Inferior parietal cortex (tissue), 1 donor: ENCODE measurements around the gene TIMM8B.
"Not testable (repeated sequence)": the region's sequence is repeated elsewhere in the genome, so short reads cannot be mapped to it uniquely, and the experiment has no call there.

ENCODE experiments used
- DNase-seq: peaks from one replicate; pipeline ENCODE4 v3.0.0-alpha.2; 2016; ENCODE audit errors: extremely low spot score

TIMM8B gene

DNA sequence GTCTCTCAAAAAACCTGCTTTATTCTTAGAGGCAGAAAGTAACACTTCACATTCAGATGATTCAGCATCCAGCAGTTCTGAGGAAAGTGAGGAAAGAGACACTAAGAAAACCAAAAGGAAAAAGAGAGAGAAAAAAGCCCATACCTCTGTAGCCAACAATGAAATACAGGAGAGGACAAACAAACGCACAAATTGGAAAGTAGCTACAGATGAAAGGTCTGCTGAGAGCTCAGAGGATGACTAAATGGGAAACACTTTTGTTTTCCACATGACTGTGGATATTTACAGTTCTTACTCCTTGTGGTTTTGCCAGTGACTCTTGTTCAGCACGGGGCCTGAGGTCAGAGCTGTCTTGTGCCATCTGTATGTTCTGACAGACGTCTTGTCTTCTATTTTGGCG lies 3.8 kb downstream of the TIMM8B start:
- DNase-seq, result no peak

DNA sequence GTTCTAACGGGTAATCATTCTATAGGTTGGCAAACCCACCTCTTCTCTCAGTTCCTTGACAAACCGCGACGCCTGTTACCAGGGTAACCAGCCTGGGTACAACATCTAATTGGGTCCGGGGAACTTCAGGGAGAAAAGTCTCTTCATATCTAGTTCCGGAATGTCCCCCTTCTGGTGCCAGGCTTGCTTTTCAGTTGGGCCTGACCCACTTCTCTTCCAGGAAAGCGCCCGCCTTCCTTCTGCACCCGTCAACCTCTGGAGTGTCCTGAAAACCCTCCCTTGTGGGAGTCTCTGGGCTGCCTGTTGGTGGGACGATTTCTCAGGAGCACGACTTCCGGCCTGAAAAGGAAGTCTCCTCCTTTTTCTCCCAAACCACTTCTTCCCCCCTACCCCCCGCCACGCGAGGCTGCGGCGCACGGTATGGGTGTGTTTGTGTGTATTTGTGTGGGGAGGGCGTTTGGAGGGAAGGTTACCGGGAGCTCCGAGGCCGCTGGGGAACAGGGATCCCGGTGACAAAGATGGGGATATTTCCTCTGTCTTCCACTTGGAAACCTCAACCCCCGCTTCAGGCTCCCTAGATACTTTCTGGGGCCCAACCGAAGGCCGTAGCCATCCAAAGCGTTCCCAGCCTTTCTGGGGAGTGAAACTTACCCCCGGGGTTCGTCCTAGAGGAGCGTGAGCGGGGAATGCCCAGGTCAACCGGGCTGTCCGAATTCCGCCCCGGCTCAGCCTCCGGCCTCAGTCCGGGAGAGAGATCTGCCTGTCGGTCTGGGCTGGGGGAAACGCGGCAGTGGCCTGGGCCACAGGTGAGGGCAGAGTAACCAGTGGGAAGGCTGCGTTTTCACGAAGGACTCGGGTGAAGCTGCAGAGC lies 12.4 kb downstream of the TIMM8B start, which contains the start of the genes NKAPD1 and PIH1D2:
NKAPD1 (plus strand) TSS at position 359 of the 871 bp plus-strand sequence. CDS start 1,276 bp downstream, outside the sequence.
PIH1D2 (minus strand) TSS at position 77 of the 871 bp plus-strand sequence. CDS start 843 bp downstream, outside the sequence.
- DNase-seq, result peak; percentile 95

DNA sequence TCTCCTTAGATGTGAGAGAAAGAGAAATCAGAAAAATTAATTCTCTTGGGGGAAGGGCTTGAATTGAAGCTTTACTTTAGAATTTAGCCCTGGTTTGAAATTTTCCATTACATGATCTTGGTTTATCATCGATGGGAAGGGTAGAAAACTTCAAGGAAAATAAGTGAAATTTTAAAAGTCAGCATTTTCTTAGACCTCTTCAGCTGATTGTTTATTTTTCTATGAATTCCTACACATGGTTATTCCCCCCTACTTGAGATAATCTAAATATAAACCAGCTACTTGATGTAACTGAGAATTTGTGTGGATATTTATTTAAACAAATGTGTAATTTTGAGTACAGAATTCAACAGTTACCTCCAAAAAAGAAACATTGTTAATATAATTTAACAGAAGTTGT lies 23.6 kb downstream of the TIMM8B start:
- no peak for DNase-seq

DNA sequence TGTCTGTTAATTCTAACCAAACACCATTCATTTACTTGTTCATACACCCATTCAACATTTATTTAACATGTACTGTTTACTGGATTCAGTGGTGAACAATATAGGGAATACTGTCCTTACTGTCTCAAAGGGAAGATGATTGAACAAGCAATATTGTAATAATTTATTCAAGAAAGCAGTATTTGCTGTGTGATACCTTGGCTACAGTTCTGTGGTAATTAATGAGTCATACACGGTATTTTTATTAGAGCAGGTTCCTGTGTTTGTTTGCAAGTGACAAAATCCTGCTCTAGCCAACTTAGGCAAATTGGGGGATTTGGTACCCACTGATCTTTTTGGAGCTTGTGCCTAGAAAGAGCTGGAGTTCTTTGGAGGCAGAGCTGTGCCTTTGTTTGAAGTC lies 28.5 kb downstream of the TIMM8B start:
- no peak for DNase-seq

DNA sequence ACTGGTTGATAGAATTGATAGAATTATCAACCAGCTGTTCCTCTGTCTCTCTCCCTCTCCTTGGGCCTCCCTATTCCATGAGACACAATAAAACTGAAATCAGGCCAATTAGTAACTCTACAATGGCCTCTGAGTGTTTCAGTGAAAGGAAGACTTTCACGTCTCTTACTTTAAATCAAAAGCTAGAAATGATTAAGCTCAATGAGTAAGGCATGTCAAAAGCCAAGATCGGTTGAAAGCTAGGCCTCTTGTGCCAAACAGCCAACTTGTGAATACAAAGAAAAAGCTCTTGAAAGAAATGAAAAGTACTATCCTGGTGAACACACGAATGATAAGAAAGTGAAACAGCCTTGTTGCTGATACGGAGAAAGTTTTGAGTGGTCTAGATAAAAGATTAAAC lies 29.4 kb downstream of the TIMM8B start:
- DNase-seq, result no peak

DNA sequence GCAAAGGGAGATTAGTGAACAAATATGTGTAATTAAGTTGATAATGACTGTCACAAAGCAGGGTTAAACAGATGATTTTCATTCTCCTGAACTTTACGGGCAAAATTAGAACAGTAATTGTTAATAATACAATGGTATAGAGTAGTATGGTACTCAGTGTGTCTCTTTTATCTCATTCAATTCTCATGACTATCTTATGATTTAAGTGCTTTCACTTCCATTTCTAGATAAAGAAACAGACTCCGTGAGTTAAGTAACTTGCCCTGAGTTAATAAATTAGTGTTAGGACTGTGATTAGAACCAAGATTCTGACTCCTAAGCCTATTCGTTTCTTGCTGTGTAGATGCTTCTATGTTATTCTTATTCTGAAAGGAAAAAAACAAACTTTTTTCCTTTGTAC lies 34.8 kb downstream of the TIMM8B start:
- DNase-seq, result no peak

DNA sequence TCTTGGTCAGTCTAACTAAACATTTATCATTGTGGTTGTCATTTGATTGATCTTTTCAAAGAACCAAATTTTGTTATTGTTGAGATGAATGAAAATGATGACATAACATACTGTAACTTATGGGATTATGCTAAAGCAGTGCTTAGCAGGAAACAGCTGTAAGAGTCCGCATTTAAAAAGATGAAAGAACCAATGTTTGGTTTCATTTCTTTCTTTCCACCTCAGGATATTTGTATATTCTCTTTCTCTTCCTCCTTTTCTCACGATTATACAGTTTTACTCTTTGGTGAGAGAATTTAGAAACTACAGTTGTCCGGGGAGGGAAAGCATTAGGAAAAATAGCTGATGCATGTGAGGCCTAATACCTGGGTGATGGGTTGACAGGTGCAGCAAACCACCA lies 35.8 kb downstream of the TIMM8B start:
- DNase-seq, result no peak

DNA sequence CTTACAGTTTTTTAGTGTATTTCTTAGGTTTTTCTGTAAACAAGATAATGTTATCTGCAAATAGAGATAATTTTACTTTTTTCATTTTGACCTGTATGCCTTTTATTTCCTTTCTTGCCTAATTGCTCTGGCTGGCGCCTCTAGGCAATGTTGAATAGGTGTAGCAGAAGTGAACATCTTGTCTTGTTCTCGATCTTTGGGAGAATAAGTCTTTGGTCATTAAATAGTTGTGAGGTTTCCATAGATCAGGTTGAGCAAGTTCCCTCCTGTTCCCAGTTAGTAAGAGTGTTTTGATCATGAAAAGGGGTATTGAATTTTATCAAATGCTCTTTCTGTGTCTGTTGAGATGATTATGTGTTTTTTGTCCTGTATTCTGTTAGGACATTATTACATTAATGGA lies 36.8 kb downstream of the TIMM8B start:
- DNase-seq, result no peak

DNA sequence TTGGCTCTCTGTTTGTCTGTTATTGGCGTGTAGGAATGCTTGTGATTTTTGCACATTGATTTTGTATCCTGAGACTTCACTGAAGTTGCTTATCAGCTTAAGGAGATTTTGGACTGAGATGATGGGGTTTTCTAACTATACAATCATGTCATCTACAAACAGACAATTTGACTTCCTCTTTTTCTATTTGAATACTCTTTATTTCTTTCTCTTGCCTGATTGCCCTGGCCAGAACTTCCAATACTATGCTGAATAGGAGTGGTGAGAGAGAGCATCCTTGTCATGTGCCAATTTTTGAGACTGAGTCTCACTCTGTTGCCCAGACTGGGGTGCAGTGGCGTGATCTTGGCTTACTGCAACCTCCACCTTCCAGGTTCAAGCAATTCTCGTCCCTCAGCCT lies 38.3 kb downstream of the TIMM8B start:
- DNase-seq, result not testable (repeated sequence)

DNA sequence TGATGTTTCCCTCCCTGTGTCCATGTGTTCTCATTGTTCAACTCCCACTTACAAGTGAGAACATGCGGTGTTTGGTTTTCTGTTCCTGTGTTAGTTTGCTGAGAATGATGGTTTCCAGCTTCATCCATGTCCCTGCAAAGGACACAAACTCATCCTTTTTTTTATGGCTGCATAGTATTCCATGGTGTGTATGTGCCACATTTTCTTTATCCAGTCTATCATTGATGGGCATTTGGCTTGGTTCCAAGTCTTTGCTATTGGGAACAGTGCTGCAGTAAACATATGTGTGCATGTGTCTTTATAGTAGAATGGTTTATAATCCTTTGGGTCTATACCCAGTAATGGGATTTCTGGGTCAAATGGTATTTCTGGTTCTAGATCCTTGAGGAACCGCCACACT lies 39.9 kb downstream of the TIMM8B start:
- DNase-seq, result not testable (repeated sequence)

DNA sequence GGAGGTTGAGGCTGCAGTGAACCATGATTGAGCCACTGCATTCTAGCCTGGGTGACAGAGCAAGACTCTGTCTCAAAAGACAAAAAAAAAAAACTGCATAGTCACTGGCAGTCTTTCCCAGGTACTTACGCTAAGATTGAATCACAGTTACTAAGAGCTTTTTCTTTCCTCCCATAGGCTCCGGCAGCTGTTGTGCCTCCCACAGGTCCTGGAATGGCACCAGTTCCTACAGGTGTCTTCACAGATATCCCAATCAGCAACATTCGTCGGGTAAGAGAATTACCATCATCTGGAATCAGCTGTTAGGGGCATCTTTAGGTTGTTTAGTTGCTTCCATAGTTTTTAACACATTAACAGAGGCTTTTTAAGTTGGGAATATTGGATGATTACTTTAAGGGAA lies 41.6 kb downstream of the TIMM8B start:
- DNase-seq, result no peak

DNA sequence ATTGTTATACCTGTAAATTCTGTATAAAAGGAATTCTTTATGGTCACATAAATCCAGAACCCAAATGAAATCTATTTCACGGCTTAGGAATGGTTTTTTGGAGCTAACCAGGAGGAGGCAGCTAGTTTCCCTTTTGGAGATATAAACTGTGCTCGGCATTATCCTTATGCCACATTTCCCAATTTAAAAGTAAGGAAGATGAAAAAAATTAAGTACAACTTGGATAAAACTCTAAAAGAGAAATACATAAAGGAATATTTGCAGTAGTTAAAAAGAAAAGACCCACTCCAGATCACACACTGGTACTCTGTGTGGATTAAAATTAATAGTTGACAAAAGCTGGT lies 43.6 kb downstream of the TIMM8B start:
- no peak for DNase-seq

DNA sequence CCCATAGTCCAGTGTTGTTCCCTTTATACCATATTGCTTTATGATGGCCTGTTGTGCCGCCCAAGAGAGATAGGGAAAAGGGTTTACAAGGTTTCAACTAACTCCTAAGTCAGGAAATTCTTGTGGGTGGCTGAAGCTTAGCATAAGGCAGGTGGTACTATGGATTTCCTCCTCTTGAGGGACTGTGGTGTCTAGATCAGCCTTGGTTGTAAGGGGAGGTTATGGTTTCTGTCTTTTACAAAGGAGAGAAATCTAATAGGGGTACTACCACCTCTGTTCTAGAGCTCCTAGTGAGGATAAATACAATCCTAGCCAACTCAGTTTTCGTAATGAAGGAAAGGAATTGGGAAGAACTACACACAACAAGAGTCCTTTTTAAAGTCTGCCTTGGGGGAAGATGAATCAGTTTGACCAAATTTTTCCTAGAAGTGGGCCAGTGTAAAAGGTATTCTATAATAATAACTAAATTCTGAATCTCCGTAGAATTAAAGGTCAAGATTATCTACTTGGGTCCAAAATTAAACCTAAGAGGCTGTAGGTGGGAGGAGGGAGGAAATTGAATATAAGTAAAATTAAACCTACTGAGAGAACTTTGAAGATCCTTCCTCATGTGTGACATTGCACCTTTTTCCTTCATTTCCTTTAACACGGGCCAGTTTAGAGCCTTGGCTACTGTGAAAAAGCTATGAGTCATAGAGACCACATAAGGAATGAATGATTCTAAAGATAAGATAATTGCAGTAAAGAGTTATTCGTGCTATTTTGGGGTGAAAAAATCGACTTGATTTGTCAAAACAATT lies 44.2 kb downstream of the TIMM8B start:
- no peak for DNase-seq

DNA sequence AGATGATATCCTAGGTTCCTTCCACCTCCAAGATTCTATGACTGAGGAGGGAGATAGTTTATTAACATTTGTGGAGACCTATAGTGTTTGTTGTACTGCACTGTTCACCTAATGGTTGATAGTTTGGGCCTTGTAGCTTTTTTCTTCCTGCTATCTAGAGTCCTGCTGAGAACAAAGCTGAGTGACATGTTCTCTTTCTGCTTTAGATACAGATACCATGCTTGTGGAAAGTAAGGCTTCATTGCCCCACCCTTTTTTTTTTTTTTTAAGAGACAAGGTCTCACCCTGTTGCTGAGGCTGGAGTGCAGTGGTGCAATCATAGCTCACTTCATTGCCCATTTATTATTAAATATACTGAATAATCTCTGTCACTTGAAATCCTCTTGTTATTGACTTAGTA lies 49.0 kb downstream of the TIMM8B start:
- DNase-seq, result no peak
